GM19043 (cell line): ENCODE data around the gene RBM39.
"Not testable (repeated sequence)": the region's sequence is repeated elsewhere in the genome, so short reads cannot be mapped to it uniquely, and the experiment has no call there.

Source experiments
- ATAC-seq: cut with Tn5 transposase; IDR thresholded peaks from one replicate; pipeline ENCODE4 v1.9.1; 2021; ENCODE audit warnings: low read depth; ENCODE audit not compliant: unreplicated experiment

The RBM39 gene

GRCh38 chr20:35729836-35730582, 12.1 kb downstream of the RBM39 start:
- no peak for ATAC-seq

- no peak for ATAC-seq
These were observed 12.7 kb downstream of the RBM39 start for GRCh38 chr20:35729283-35729807.

- ATAC-seq, result no peak
These were observed 15.0 kb downstream of the RBM39 start for GRCh38 chr20:35726842-35727711.

- no peak for ATAC-seq
These were observed 17.5 kb downstream of the RBM39 start for GRCh38 chr20:35724321-35725230.

GRCh38 chr20:35723652-35724320, 18.3 kb downstream of the RBM39 start:
- ATAC-seq, result not testable (repeated sequence)

GRCh38 chr20:35723275-35723639, 18.8 kb downstream of the RBM39 start:
- ATAC-seq, result not testable (repeated sequence)

- ATAC-seq, result no peak
These were observed 20.4 kb downstream of the RBM39 start for GRCh38 chr20:35721621-35722020.

GRCh38 chr20:35721219-35721618, 20.8 kb downstream of the RBM39 start:
- no peak for ATAC-seq

GRCh38 chr20:35720165-35721123, 21.6 kb downstream of the RBM39 start:
- no peak for ATAC-seq

- no peak for ATAC-seq
These were observed 22.3 kb downstream of the RBM39 start for GRCh38 chr20:35719717-35720116.

GRCh38 chr20:35718972-35719635, 23.0 kb downstream of the RBM39 start:
- ATAC-seq, result no peak

GRCh38 chr20:35718321-35718720, 23.7 kb downstream of the RBM39 start:
- not testable (repeated sequence) for ATAC-seq

GRCh38 chr20:35716330-35716729, 25.7 kb downstream of the RBM39 start:
- no peak for ATAC-seq

GRCh38 chr20:35715652-35716051, 26.4 kb downstream of the RBM39 start:
- ATAC-seq, result no peak

GRCh38 chr20:35714127-35714526, 27.9 kb downstream of the RBM39 start:
- ATAC-seq, result no peak

- not testable (repeated sequence) for ATAC-seq
These were observed 28.9 kb downstream of the RBM39 start for GRCh38 chr20:35713120-35713519.

- no peak for ATAC-seq
These were observed 30.4 kb downstream of the RBM39 start for GRCh38 chr20:35711588-35712209.
